ENCODE results near the gene TPT1.

- TF ChIP-seq CREBL2 (CRISPR knock-in tag; IDR thresholded peaks at IDR 0.05; ENCODE audit: borderline replicate concordance): no peak
- TF ChIP-seq, protein P1, sequence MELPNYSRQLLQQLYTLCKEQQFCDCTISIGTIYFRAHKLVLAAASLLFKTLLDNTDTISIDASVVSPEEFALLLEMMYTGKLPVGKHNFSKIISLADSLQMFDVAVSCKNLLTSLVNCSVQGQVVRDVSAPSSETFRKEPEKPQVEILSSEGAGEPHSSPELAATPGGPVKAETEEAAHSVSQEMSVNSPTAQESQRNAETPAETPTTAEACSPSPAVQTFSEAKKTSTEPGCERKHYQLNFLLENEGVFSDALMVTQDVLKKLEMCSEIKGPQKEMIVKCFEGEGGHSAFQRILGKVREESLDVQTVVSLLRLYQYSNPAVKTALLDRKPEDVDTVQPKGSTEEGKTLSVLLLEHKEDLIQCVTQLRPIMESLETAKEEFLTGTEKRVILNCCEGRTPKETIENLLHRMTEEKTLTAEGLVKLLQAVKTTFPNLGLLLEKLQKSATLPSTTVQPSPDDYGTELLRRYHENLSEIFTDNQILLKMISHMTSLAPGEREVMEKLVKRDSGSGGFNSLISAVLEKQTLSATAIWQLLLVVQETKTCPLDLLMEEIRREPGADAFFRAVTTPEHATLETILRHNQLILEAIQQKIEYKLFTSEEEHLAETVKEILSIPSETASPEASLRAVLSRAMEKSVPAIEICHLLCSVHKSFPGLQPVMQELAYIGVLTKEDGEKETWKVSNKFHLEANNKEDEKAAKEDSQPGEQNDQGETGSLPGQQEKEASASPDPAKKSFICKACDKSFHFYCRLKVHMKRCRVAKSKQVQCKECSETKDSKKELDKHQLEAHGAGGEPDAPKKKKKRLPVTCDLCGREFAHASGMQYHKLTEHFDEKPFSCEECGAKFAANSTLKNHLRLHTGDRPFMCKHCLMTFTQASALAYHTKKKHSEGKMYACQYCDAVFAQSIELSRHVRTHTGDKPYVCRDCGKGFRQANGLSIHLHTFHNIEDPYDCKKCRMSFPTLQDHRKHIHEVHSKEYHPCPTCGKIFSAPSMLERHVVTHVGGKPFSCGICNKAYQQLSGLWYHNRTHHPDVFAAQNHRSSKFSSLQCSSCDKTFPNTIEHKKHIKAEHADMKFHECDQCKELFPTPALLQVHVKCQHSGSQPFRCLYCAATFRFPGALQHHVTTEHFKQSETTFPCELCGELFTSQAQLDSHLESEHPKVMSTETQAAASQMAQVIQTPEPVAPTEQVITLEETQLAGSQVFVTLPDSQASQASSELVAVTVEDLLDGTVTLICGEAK (IDR thresholded peaks at IDR 0.05): no peak
- TF ChIP-seq, protein P1 (CRISPR knock-in tag; IDR thresholded peaks at IDR 0.05): no peak
- no peak for TF ChIP-seq ZNF878 (CRISPR knock-in tag; IDR thresholded peaks at IDR 0.05)
- TF ChIP-seq REST (IDR thresholded peaks at IDR 0.05; ENCODE audit: borderline replicate concordance in 1 of 2, low read depth in 1 of 2, low read length in 2 of 2): no peak
- TF ChIP-seq FOSL2 (CRISPR knock-in tag; IDR thresholded peaks at IDR 0.05): no peak
- TF ChIP-seq CEBPB (IDR thresholded peaks at IDR 0.05; ENCODE audit: borderline replicate concordance, low read depth, low read length): no peak
- no peak for TF ChIP-seq ZBTB7A (CRISPR knock-in tag; IDR thresholded peaks at IDR 0.05)
- TF ChIP-seq CREB1 (IDR thresholded peaks at IDR 0.05): no peak
- TF ChIP-seq CREB1 (CRISPR knock-in tag; IDR thresholded peaks at IDR 0.05): no peak
- TF ChIP-seq ZNF34 (CRISPR knock-in tag; IDR thresholded peaks at IDR 0.05; ENCODE audit: borderline replicate concordance): no peak
- TF ChIP-seq ZNF503 (CRISPR knock-in tag; IDR thresholded peaks at IDR 0.05): no peak
- TF ChIP-seq ZNF317 (CRISPR knock-in tag; IDR thresholded peaks at IDR 0.05): no peak
- TF ChIP-seq NR2C2 (CRISPR knock-in tag; IDR thresholded peaks at IDR 0.05; ENCODE audit: borderline replicate concordance): no peak
Observed at GRCh38 chr13:45295536-45295935, 45.4 kb downstream of the TPT1 start.

Measured in HepG2 (cell line).